Gastrocnemius medialis (tissue), 4 donors: Measurements from ENCODE around the gene FHL3. TPM values are rescaled to one million over a fixed set of nuclear protein-coding genes. Genes with fewer than 3 reads are reported as not detected.

ENCODE experiments used
- ATAC-seq, 2 donors: fragments of 150-250 bp; one replicate each; pipeline ENCODE4 v1.9.1; 2016
- DNase-seq, 2 donors: peaks; one replicate each; pipeline ENCODE4 v3.0.0-alpha.2; 2019
- H3K27ac ChIP-seq, 4 donors: fragments of 200-600 bp; sonication (generic); 1 replicate in 1 of 4; 2 replicates in 3 of 4; pipeline ENCODE4 v1.5.1; 2016 to 2018; ENCODE audit warnings: mild to moderate bottlenecking in 2 of 4, moderate library complexity in 1 of 4
- H3K27me3 ChIP-seq, 3 donors: fragments of 200-600 bp; sonication (generic) in 2 of 3; 1 replicate in 1 of 3; 2 replicates in 2 of 3; pipeline versions ENCODE4 v1.5.1 to v1.6.0; 2016 to 2019; ENCODE audit warnings: mild to moderate bottlenecking in 1 of 3, moderate library complexity in 1 of 3
- H3K36me3 ChIP-seq, 2 donors: fragments of 200-600 bp; sonication (generic) in 1 of 2; one replicate each; pipeline ENCODE4 v1.5.1; 2017 to 2018
- H3K4me1 ChIP-seq, 2 donors: fragments of 200-600 bp; sonication (generic) in 1 of 2; one replicate each; pipeline ENCODE4 v1.5.1; 2016 to 2017; ENCODE audit warnings: mild to moderate bottlenecking in 2 of 2
- H3K4me3 ChIP-seq, 4 donors: fragments of 200-600 bp; sonication (generic) in 3 of 4; 1 replicate in 1 of 4; 2 replicates in 3 of 4; pipeline ENCODE4 v1.5.1; 2016 to 2019; ENCODE audit warnings: mild to moderate bottlenecking in 2 of 4
- H3K9me3 ChIP-seq, 3 donors: fragments of 200-600 bp; sonication (generic) in 2 of 3; 1 replicate in 1 of 3; 2 replicates in 2 of 3; pipeline ENCODE4 v1.5.1; 2016 to 2019
- POLR2A ChIP-seq, 2 donors: fragments of 450-650 bp; IDR thresholded peaks; one replicate each; pipeline ENCODE4 v1.6.1; 2017; ENCODE audit warnings: antibody characterized with exemption in 2 of 2, mild to moderate bottlenecking in 2 of 2, moderate library complexity in 2 of 2
- in situ Hi-C, 4 donors: fragments of 200-750 bp; cut with MboI; loops; one replicate each; pipeline versions ENCODE4 v1.15.0 to v1.8.0; 2017; ENCODE audit warnings: low sequenced_read_pairs in 4 of 4
- intact Hi-C: fragments of 100-400 bp; cut with DNase I; formaldehyde crosslinking; loops from one replicate; pipeline ENCODE4 v1.15.1; 2023; ENCODE audit warnings: low total_unique reads
- total RNA-seq, 4 donors: library from RNA; depleted of rRNA; stranded (reverse); fragments of >200 nt; gene quantifications; one replicate each; pipeline versions ENCODE4 v1.1.0 to v1.2.3, GENCODE V29; 2016
- TF ChIP-seq, protein P1 (sequence below), 5 experiments: fragments of 450-650 bp in 3 of 5; fragments of 200-600 bp in 2 of 5; sonication (generic) in 2 of 5; IDR thresholded peaks in 4 of 5; conservative IDR thresholded peaks in 1 of 5; 1 replicate in 4 of 5; 2 replicates in 1 of 5; pipeline ENCODE4 v1.5.1; 2016 to 2019; ENCODE audit warnings: antibody characterized with exemption in 5 of 5, mild to moderate bottlenecking in 3 of 5, moderate library complexity in 3 of 5

Gene FHL3
- total RNA-seq, 4 donors from 2014 or later, result 725 to 1,282 (median 1,051) TPM

DNA sequence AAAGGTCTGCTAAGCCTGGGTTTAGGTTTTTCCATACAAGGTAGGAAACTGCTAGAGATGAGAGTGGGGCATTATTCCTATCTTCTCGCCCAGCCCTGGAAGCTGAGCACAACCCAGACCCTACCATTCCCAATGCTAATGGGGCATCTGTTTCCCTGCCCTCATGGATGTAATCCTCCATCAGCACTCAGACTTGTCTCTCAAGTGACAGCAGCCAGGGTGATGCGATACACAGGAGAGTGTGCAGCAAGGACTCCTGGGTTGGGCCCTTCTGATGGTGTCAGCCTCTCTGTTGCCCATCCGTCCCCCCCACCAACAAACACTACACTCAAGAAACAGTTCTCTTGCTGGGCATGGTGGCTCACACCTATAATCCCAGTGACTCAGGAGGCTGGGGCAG lies 52.6 kb downstream of the FHL3 start:
- H3K27me3 ChIP-seq, result no peaks in the 10 kb centered on the region
- H3K4me1 ChIP-seq, result no peaks in the 10 kb centered on the region
- ATAC-seq (no peak), DNase-seq (no peak)
- no peaks in the 10 kb centered on the region for H3K9me3 ChIP-seq
- no peak overlapping the region for H3K27ac ChIP-seq
- in situ Hi-C loops (no loop called here), intact Hi-C loops (no loop called here)
- no peak overlapping the region for H3K4me3 ChIP-seq
- no peak for TF ChIP-seq POLR2A (IDR thresholded peaks at IDR 0.05)
- TF ChIP-seq, protein P1, sequence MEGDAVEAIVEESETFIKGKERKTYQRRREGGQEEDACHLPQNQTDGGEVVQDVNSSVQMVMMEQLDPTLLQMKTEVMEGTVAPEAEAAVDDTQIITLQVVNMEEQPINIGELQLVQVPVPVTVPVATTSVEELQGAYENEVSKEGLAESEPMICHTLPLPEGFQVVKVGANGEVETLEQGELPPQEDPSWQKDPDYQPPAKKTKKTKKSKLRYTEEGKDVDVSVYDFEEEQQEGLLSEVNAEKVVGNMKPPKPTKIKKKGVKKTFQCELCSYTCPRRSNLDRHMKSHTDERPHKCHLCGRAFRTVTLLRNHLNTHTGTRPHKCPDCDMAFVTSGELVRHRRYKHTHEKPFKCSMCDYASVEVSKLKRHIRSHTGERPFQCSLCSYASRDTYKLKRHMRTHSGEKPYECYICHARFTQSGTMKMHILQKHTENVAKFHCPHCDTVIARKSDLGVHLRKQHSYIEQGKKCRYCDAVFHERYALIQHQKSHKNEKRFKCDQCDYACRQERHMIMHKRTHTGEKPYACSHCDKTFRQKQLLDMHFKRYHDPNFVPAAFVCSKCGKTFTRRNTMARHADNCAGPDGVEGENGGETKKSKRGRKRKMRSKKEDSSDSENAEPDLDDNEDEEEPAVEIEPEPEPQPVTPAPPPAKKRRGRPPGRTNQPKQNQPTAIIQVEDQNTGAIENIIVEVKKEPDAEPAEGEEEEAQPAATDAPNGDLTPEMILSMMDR (IDR thresholded peaks at IDR 0.05 in 4 of 5, conservative IDR thresholded peaks at IDR 0.05 in 1 of 5), result no peak
- H3K36me3 ChIP-seq, result peaks cover 0 to 18% of the 10 kb centered on the region in 2 donors

DNA sequence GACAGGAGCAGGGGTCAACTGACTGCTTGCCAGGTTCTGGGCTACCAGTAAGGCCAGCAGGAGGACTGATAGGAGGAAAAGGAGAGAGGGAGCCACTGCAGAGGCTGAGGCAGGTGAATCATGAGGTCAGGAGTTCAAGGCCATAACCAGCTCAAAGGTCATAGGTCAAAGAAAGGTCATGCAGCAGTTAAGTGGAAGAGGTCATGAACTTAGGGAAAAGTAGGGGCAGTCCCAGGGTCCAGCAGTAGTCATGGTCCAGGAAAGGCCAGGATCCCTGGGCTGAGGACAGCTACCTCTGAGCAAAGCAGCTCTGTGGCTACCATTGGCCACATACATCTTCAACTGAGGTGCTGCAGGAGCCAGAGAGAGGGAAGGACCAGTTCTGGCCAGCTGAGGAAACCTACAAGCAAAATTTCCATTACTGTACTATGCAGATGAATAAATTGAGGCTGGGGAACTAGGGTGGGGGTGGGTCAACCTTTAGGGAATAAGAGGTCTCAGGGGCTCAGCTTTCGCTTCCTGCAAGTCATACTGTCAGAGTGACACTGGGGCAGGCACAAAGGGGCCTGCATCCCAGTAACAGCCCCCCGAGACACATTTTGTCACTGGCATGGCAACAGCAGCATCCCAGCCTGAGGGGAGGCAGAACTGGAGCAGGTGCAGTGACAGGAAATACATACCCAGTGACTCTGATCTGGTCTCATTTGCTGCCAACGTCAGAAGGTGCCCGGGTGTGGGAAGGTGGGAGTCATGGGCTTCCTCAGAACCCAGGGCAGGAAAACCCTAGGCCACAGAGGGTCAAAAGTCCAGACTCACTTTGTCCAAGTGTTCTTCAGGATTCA lies 53.3 kb downstream of the FHL3 start:
- Histone ChIP-seq H3K9me3 (no peaks in the 10 kb centered on the region), H3K27me3 (no peaks in the 10 kb centered on the region), H3K36me3 (peaks cover 0 to 11% of the 10 kb centered on the region in 2 donors), H3K4me3 (no peak overlapping the region), H3K4me1 (peaks cover 3 to 7% of the 10 kb centered on the region in 2 donors), H3K27ac (no peak overlapping the region)
- no peak for ATAC-seq
- in situ Hi-C loops (no loop called here), intact Hi-C loops (no loop called here)
- no peak for DNase-seq
- TF ChIP-seq, protein P1 (IDR thresholded peaks at IDR 0.05 in 4 of 5, conservative IDR thresholded peaks at IDR 0.05 in 1 of 5), result no peak
- TF ChIP-seq POLR2A (IDR thresholded peaks at IDR 0.05), result no peak

DNA sequence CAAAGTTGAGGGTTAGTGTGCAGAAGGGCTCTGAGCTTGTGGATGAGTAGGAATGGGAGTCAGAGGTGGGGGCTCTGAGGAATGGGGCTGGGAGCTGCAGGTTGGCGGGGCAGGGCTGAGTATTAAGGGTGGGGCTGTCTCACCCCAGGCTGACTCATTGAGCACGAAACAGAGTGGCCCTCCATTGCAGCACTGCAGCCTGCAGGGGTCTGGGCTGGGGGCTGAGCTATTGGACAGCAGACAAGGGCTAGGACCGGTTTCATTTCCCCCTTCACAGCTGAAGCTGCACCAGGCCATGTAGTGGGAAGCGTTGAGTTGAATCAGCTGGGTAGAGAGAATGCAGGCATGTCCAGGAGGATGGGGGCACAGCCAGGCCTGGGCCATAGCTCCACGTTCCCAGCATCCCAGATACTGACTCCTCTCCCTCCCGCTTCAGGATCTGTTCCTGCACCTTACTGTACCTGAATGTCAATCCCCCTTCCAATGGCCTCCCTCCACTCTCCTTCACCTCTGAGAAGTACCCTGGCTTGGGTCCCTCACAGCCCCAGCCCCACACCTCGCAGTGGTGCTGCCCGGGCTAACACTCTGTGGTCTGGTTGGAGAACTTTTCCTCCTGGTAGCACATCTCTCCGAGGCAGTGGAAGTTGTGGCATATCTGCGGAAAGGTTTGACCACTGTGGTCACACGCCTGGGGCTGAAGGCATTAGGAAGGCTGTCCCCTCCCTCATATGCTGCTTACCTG lies 54.1 kb downstream of the FHL3 start:
- Histone ChIP-seq H3K9me3 (no peaks in the 10 kb centered on the region), H3K4me1 (peaks cover 3 to 9% of the 10 kb centered on the region in 2 donors), H3K27me3 (no peaks in the 10 kb centered on the region), H3K4me3 (no peak overlapping the region), H3K36me3 (peaks cover 0 to 3% of the 10 kb centered on the region in 2 donors), H3K27ac (no peak overlapping the region)
- intact Hi-C loops, result no loop called here
- TF ChIP-seq POLR2A (IDR thresholded peaks at IDR 0.05), result no peak
- DNase-seq (no peak), ATAC-seq (no peak)
- in situ Hi-C loops, result no loop called here

DNA sequence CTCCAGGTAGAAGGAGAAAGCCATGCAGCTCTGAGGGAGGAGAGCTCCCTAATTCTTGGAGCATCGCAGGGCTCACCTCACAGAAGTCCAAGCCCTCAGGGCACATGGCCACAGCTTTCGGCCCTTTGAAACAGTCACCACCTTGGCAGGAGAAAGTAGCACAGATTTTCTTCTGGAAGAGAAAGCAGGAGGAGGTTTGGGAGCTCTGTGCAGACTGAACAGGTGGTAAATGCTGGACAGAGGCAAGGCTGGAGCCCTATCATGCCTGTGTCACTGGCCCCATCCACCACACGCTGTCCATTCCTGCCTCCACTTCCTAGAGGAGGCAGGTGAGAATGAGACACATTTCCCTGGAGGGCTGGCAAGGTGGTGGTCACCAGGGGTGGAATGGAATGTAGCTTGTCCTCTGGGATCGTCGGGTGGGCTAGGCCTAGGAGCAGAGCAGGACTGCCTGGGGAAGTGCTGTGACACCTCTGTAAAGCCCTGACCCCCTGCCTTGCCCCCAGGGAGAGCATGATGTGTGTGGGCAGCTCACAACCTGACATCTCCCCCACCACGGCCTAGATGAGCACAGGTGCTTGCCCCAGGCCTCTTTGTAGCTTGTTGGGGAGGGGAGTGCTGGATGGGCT lies 55.7 kb downstream of the FHL3 start:
- intact Hi-C loops, result loop anchor here (5.0 kb wide), 2 partner anchors 78 to 137 kb away; no protein-coding TSS in a partner anchor
- H3K27ac ChIP-seq, result no peak overlapping the region
- H3K27me3 ChIP-seq, result no peaks in the 10 kb centered on the region
- DNase-seq, result no peak
- TF ChIP-seq POLR2A (IDR thresholded peaks at IDR 0.05), result no peak
- TF ChIP-seq, protein P1 (IDR thresholded peaks at IDR 0.05 in 4 of 5, conservative IDR thresholded peaks at IDR 0.05 in 1 of 5), result no peak
- no peak for ATAC-seq
- H3K36me3 ChIP-seq, result peaks cover 0 to 6% of the 10 kb centered on the region in 2 donors
- H3K9me3 ChIP-seq, result no peaks in the 10 kb centered on the region
- in situ Hi-C loops, result no loop called here
- no peak overlapping the region for H3K4me3 ChIP-seq
- H3K4me1 ChIP-seq, result peaks cover 10 to 23% of the 10 kb centered on the region in 2 donors
